ENCODE data around the gene TOP1.

TOP1 gene

GRCh38 chr20:41161886-41162285 is 133.3 kb downstream of the TOP1 start:
- in situ Hi-C loops (cut with MboI; ENCODE audit: low sequenced_read_pairs): no loop called here

DNA sequence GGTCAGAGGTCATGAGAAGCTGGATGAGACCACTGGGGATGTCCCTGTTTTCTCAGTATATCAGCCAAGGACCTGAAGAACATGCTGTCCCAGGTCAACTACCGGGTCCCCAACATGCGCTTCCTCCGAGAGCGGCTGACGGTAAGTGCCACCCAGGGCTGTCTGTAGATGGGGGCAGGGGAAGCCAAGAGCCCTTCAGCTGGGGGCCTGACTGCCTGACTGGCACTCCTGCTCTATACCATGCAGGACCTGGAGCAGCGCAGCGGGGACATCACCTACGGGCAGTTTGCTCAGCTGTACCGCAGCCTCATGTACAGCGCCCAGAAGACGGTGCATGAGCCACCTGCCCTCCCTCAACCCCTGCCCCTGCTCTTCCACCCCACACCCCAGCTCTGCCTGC is 133.8 kb downstream of the TOP1 start:
- in situ Hi-C loops (cut with MboI; ENCODE audit: low sequenced_read_pairs): no loop called here

DNA sequence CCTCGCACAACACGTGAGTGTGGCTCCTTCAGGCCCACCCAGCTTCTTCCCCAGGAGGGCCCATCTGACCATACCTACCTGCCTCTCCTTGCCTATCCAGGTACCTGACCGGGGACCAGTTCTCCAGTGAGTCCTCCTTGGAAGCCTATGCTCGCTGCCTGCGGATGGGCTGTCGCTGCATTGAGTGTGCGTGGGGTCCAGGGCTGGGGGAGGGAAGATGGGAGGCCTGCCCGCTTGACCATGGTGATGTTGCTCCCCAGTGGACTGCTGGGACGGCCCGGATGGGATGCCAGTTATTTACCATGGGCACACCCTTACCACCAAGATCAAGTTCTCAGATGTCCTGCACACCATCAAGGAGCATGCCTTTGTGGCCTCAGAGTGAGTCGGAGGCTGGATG is 135.2 kb downstream of the TOP1 start:
- in situ Hi-C loops (cut with MboI; ENCODE audit: low sequenced_read_pairs): no loop called here

- in situ Hi-C loops (cut with MboI; ENCODE audit: low sequenced_read_pairs): no loop called here
Measured at GRCh38 chr20:41165001-41165882, 136.6 kb downstream of the TOP1 start.

- in situ Hi-C loops (cut with MboI; ENCODE audit: low sequenced_read_pairs): no loop called here
Measured at GRCh38 chr20:41166201-41167117, 137.8 kb downstream of the TOP1 start.

GRCh38 chr20:41167118-41167470 is 138.5 kb downstream of the TOP1 start:
- in situ Hi-C loops (cut with MboI; ENCODE audit: low sequenced_read_pairs): no loop called here

GRCh38 chr20:41167481-41168253 is 139.0 kb downstream of the TOP1 start:
- in situ Hi-C loops (cut with MboI; ENCODE audit: low sequenced_read_pairs): no loop called here

DNA sequence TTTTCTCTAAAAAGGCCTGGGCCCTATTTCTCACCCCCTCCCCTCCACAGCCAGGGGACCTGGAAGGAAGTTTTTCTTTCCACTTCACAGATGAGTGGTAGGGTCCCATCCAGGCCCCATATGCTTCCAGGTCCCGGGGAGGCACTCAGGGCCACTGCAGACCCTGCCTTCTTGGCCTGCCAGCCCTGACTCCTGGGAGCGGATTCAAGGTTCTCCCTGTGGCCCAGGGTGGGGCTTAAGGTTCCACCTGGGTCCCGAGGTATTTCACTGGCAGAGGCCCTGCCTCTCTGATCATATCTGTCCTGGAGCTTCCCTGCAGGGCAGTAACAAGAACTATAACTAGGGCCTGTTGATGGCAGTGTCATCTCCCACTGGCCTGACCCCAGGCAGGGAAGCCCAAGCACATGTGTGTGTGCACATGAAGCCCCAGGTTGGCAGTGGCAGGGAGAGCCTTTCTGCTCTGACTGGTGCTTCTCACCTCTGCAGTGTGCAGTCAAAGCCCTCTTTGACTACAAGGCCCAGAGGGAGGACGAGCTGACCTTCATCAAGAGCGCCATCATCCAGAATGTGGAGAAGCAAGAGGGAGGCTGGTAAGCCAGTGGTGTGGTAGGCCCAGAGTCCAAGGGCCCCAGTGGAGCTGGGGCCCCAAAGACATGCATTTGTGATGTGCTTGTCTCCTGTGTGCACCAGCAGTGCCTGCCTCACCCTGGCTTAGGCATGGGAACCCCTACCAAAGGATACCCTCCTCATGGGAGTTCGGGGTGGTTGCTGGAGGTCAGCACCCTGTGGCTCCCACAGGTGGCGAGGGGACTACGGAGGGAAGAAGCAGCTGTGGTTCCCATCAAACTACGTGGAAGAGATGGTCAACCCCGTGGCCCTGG is 139.9 kb downstream of the TOP1 start:
- in situ Hi-C loops (cut with MboI; ENCODE audit: low sequenced_read_pairs): no loop called here

GRCh38 chr20:41169162-41169690 is 140.6 kb downstream of the TOP1 start:
- in situ Hi-C loops (cut with MboI; ENCODE audit: low sequenced_read_pairs): no loop called here

GRCh38 chr20:41169791-41170351 is 141.2 kb downstream of the TOP1 start:
- in situ Hi-C loops (cut with MboI; ENCODE audit: low sequenced_read_pairs): loop anchor here (10.0 kb wide), 1 partner anchor 175 kb away; the partner anchor contains the start of gene LPIN3

GRCh38 chr20:41170386-41171105 is 141.9 kb downstream of the TOP1 start:
- in situ Hi-C loops (cut with MboI; ENCODE audit: low sequenced_read_pairs): loop anchor here (10.0 kb wide), 1 partner anchor 174 kb away; the partner anchor contains the start of gene LPIN3

GRCh38 chr20:41171736-41172295 is 143.2 kb downstream of the TOP1 start:
- in situ Hi-C loops (cut with MboI; ENCODE audit: low sequenced_read_pairs): loop anchor here (10.0 kb wide), 1 partner anchor 173 kb away; the partner anchor contains the start of gene LPIN3

DNA sequence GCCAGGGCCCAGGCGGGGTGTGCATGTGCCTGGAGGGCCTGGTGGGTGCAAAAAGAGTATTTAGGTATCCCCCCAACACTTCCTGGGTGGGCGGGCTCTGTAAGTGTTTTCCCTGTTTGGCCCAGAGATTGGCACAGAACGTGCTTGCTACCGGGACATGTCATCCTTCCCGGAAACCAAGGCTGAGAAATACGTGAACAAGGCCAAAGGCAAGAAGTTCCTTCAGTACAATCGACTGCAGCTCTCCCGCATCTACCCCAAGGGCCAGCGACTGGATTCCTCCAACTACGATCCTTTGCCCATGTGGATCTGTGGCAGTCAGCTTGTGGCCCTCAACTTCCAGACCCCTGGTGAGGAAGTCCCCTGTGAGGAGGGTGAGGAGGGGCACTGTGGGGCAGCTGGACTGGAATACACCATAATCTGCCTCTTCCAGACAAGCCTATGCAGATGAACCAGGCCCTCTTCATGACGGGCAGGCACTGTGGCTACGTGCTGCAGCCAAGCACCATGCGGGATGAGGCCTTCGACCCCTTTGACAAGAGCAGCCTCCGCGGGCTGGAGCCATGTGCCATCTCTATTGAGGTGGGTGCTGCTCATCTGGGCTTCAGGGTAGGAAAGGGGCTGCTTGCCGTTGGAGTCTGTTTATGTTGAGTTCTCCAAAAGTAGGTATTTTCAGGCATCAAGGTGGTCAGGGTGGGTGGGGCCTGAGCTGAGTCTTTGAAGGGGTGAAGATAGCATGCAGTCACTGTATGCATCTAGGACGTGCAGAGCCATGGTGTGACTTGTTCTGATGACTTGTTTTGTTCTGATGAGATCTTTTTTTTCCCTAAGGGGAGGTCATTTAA is 143.9 kb downstream of the TOP1 start:
- in situ Hi-C loops (cut with MboI; ENCODE audit: low sequenced_read_pairs): loop anchor here (10.0 kb wide), 1 partner anchor 172 kb away; the partner anchor contains the start of gene LPIN3

DNA sequence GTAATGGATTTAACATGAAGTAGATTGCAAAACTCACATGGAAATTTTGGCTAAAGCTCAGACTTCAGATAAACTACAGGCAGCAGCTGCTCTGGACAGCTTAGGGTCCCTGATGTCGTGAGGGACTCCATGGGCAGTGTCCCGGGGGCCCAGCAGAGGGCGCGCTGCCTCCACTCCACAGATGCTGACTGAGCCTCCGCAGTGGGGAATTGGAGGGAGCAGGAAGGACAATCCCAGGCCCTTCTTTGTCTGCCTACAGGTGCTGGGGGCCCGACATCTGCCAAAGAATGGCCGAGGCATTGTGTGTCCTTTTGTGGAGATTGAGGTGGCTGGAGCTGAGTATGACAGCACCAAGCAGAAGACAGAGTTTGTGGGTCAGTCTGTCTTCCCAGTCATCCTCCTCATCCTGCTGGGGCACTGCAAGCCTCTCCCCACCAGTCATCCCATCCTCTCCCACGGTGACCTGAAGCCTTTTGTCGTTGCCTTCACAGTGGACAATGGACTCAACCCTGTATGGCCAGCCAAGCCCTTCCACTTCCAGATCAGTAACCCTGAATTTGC is 144.6 kb downstream of the TOP1 start:
- in situ Hi-C loops (cut with MboI; ENCODE audit: low sequenced_read_pairs): loop anchor here (10.0 kb wide), 1 partner anchor 172 kb away; the partner anchor contains the start of gene LPIN3

- in situ Hi-C loops (cut with MboI; ENCODE audit: low sequenced_read_pairs): loop anchor here (10.0 kb wide), 1 partner anchor 171 kb away; the partner anchor contains the start of gene LPIN3
Measured at GRCh38 chr20:41173791-41174341, 145.2 kb downstream of the TOP1 start.

Data from HL-60/S4 treated with phorbol 12-myristate 13-acetate at 8.2 ng/mL for 4 days and 3 days (cell line).